HL-60 (cell line): ENCODE measurements around the gene C20orf96.
"Not testable (repeated sequence)": the region's sequence is repeated elsewhere in the genome, so short reads cannot be mapped to it uniquely, and the experiment has no call there.

Experiments used
- POLR2AphosphoS5 ChIP-seq: IDR thresholded peaks from 2 replicates; pipeline ENCODE4 v1.6.1; 2012; ENCODE audit warnings: low read depth
- TF ChIP-seq, protein P1 (sequence below): IDR thresholded peaks from one replicate; pipeline ENCODE4 v1.5.1; 2011; ENCODE audit warnings: low read length, control low read depth, inconsistent platforms; ENCODE audit not compliant: insufficient read depth

DNA sequence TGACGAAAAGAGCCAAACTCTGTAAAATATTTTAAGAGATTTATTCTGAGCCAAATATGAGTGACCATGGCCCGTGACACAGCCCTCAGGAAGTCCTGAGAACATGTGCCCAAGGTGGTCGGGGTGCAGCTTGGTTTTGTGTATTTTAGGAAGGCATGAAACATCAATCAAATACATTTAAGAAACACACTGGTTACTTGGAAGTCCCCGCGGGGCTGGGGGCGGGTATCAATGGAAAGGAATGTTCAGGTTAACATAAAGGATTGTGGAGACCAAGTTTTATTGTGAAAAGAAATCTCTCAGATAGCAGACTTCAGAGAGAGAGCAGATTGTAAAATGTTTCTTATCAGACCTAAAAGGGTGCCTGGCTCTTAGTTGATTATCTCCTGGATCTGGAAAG, 37.1 kb downstream of the C20orf96 start:
- TF ChIP-seq POLR2AphosphoS5 = not testable (repeated sequence)
- TF ChIP-seq, protein P1, sequence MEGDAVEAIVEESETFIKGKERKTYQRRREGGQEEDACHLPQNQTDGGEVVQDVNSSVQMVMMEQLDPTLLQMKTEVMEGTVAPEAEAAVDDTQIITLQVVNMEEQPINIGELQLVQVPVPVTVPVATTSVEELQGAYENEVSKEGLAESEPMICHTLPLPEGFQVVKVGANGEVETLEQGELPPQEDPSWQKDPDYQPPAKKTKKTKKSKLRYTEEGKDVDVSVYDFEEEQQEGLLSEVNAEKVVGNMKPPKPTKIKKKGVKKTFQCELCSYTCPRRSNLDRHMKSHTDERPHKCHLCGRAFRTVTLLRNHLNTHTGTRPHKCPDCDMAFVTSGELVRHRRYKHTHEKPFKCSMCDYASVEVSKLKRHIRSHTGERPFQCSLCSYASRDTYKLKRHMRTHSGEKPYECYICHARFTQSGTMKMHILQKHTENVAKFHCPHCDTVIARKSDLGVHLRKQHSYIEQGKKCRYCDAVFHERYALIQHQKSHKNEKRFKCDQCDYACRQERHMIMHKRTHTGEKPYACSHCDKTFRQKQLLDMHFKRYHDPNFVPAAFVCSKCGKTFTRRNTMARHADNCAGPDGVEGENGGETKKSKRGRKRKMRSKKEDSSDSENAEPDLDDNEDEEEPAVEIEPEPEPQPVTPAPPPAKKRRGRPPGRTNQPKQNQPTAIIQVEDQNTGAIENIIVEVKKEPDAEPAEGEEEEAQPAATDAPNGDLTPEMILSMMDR = not testable (repeated sequence)
